ENCODE measurements around the gene NTM.

The NTM gene

GRCh38 chr11:131796541-131796940 is 426.1 kb downstream of the NTM start:
- DNase-seq = peak; percentile 27

GRCh38 chr11:131800452-131800851 is 430.0 kb downstream of the NTM start:
- DNase-seq = no peak

- DNase-seq = no peak
Measured at GRCh38 chr11:131802440-131803115, 432.2 kb downstream of the NTM start.

DNA sequence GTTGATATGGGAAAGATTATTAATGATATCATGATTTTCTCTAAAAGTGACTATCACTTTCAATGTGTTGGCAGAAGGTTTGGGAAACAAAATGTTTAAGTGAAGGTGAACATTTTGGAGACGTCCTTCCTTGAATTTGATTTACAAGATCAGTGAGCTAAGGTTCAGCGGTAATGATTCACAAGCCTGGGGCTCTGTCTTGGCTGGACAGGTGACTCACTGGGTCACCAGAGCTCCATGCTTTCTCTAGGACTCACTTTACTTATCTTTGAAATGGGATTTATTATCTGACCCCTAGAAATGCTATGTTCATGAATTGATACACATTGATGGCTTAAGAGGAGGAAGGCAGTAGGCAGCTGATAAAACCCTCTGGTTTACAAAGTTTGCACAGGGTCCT is 437.5 kb downstream of the NTM start:
- no peak for DNase-seq

GRCh38 chr11:131808470-131808869 is 438.1 kb downstream of the NTM start:
- no peak for DNase-seq

DNA sequence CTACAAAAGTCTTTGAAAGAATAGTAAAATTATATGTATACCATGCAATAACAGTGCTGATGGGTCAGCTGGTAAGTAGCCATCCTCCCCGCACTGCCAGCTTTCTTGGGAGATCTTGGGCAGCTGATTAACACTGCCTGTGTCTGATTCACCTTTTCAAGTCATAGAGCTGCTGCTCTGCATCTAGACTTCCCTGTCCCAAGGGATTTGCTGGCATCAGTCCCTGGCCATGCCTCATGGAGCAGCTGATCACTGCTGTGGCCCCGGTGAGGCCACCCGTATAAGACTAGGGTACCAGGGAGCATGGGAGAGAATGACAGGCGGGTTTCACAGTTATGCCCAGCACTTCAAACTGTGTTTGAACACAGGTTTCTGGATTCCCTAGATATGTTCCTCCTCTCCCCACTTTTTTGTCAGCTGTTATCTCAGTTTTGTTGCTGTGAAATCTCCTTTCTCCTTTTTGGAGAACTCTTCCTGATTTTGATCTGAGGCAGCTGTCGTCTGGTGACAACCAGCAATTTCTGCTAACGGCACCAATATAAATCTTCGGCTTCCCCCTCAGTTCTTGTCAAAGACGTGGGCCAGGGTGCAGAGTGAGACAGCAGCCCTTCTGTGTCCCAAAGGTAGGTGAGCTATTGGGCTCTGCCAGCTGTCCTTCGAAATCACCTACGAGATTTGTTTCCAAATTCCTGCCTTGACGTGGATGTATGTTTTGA is 438.9 kb downstream of the NTM start:
- DNase-seq = no peak

- DNase-seq = no peak
Measured at GRCh38 chr11:131810541-131810940, 440.1 kb downstream of the NTM start.

DNA sequence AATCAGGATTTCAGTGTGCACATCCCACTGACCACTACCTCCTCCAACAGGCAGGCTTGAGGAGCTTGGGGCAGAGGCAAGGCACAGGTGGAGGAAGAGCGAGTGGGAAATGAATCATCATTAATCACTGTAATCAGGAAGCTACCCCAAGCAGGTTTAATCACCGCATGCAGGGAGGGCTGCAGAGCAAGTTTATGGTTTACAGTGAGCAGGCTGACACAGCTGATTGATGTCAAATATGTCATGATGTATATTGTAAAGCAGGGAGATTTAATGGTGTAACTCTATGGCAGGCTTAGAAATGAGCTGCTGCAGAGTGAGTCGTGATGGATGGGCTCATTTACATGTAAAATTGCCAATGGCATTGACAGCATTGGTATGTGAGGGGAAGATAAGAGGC is 441.0 kb downstream of the NTM start:
- no peak for DNase-seq

- no peak for DNase-seq
Measured at GRCh38 chr11:131814108-131814507, 443.7 kb downstream of the NTM start.

DNA sequence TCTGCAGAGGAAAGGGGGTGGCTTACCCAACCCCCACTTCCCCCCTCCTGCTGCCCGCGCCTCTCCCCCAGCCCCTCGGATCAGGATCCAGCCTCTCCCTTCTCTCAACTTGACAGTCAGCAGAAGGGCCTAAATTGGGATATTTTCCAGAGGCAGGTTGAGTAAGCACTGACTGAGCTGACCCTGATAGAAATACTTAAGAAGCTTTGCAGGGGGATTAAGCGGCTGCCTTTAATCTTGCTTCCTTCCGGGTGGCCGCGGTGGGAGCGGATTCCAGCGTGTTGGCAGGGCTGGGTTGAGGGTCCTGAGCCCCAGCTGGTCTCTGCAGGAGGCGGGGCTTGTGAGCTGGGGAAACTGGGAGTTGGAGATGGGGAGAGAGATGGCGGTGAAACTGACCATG is 445.2 kb downstream of the NTM start:
- DNase-seq = no peak

GRCh38 chr11:131816051-131816450 is 445.6 kb downstream of the NTM start:
- no peak for DNase-seq

DNA sequence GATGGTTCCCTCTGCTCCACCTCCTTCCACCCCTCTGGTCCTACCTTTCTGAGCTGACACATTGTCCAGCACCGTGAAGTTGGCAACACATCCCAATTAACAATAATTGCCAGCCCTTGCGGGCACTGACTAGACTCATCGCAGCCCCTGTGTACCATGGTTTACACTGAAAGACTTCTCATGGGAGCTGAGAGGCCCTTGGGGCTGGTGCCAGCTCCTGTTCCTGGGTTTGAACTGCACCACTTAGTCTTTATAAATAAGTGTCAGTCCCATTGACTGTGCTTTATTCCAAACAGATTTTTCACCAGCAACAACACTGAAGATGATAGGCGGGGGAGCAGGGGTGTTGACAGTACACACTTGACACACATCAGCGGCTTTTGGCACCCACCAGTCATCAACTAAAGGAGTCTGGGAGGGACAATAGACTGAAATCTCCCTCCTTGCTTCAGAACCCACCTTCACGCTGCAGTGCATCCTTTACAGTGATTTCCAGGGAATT is 447.3 kb downstream of the NTM start:
- DNase-seq = no peak

GRCh38 chr11:131819865-131820264 is 449.4 kb downstream of the NTM start:
- DNase-seq = no peak

DNA sequence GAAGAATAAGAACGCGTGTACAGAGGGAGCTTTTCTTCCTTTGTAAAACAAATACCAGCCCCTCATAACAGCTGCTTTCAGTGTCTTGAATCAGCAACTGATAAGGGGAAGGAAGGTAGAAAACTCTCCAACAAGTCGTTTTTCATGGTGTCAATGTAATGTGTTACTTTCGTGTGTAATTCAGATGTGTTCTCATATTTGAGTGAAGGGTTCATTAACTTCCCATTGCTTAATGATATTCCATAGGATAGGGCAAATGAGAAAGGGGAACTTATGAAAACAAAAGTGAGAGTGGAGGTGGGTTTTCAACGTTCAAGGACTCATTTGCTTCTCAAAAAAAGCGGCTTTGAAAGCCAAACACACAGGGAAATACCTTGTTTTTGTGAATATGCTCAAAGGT is 452.1 kb downstream of the NTM start:
- no peak for DNase-seq

DNA sequence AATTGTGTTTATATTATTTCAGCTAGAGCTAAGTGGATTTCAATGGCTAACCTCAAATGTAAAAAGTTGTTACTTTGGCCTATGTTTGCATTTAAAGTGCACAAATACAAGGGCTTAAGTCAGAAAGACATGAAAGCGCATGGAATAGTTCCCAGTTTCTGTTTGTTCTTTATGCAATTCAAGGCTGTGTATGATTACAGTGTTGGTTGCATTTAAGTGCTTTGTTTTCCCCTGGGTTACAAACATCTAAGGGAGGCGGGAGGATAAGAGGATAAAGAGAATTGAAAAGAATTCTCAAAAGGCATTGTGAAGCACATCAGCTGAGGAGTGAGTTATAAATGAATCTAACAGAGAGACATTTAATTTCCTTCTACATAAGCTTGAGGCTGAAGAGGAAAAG is 453.4 kb downstream of the NTM start:
- DNase-seq = no peak

DNA sequence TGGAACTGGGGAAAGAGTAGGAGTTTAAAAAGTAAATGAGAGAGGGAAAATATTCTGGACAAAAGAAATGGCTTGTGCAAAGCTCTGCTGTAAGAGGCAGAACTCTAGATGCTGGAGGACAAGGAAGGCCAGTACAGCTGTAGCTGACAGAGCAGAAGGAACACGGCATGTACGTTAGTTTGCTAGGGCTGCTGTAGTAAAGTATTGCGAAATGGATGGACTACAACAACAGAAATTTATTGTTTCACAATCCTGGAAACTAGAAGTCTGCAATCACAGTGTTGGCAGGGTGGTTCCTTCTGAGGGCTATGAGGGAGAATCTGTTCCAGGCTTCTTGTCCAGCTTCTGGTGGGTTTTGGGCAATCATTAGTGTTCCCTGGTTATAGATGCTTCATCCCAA is 454.4 kb downstream of the NTM start:
- no peak for DNase-seq

DNA sequence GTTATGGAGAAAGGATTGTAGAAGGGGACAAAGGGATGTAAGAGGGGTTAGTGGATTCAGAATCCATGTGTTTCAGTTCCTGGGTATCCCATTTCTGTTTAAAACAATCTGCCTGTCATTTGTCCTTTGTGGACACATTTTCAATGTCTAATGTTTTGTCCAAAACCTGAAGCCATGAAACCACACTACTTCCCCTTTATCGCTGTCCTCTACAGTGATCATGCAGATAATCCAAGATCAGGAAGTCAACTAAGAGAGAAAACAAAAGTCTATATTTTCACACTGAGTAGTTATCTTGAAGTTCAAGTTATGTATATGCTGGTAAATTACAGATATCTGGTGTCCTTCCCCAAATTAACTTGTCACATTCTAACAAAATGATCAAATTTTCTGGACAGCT is 457.0 kb downstream of the NTM start:
- DNase-seq = no peak

DNA sequence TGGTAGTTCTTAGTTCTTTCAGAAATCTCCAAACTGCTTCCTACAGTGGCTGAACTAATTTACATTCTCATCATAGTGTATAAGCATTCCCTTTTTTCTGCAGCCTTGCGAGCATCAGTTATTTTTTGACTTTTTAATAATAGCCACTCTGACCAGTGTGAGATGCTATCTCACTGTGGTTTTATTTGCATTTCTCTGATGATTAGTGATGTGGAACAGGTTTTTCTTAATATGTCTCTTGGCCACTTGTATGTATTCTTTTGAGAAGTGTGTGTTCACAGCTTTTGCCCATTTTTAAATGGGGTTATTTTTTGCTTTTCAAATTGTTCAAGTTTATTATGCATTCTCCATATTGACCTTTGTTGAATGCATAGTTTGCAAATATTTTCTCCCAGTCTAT is 459.3 kb downstream of the NTM start:
- no peak for DNase-seq

DNA sequence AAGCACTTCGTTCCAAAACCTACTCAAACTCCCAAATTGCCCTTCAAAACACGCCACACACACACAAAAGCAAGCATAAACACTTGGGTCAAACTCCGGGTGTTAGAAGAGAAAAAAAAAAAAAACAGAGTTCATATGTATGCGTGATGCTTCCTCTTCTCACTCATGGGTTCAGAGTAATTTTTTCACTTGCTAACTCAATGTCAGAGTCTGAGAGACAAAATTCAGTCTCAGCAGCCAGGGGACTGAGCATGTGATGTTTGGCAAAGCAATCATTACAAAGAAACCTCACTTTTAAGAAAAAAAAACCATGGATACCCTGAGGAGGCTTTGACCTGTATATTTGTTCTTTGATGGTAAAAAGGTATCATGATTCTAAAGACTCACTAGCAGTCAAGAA is 461.7 kb downstream of the NTM start:
- DNase-seq = no peak

- DNase-seq = no peak
Measured at GRCh38 chr11:131833366-131833765, 463.0 kb downstream of the NTM start.

DNA sequence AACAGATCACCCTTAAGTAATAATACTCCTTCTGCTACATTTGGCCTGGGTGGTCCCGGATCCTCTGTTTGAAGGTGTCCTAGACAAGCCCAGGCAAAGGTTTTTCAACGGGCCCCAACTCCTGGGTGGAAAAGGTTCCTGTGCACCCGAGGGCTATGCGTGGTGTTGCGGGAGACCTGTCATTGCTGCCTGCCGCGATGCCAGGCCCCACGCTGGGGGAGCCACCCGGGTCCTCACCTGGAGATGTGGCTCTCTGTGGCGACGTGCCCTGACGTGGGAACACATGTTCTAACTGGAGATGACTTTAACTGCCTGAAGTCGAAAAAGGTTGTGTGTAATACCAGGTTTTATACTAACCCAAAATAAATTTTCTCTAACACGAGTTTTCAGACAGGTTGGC is 467.1 kb downstream of the NTM start:
- DNase-seq = no peak

DNA sequence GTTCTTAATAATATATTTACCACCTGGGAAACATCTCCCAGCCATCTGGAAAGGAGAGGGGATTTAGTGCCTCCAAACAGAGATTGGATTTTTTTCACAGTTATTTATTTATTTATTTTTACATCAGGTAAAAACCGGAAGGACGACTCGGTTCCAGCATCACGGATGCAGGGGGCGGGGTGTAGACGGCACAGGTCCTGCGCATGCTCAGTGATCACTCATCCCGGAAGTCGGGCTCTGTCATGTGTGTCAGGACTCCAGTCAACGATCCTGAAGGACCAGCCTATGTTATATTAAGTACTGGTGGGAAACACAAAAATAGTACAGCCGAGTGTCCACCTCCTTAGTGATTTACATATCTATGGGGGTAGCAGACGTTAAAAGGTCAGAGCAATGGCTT is 467.6 kb downstream of the NTM start:
- DNase-seq = no peak

GRCh38 chr11:131839326-131839725 is 468.9 kb downstream of the NTM start:
- DNase-seq = no peak

- no peak for DNase-seq
Measured at GRCh38 chr11:131840545-131840944, 470.1 kb downstream of the NTM start.

DNA sequence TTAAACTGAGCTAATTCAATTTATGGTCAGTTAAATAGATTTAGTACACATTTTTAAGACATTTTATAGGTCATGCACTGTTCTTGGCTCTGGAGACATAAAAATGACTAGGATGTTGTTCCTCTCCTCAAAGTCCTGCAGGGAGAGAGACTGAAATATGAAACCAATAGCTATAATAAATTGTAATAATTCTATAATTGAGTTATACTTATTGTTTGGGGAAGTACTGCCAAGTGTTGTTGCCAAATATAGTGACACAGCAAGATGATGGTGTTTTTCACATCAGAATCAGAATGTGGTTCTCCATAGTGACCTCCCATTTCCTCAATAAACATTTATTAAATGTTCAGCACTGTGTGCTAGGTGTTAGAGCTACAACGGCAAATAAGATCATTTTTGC is 470.6 kb downstream of the NTM start:
- DNase-seq = no peak

All from NCI-H510A treated with DMSO at 0.1 percent for 48 hours (cell line).